Measurements from ENCODE around the gene PROC. TPM values are rescaled to one million over a fixed set of nuclear protein-coding genes. Genes with fewer than 3 reads are reported as not detected.
"Not testable (repeated sequence)": the region's sequence is repeated elsewhere in the genome, so short reads cannot be mapped to it uniquely, and the experiment has no call there.

PROC gene
- total and polyA plus RNA-seq, 12 donors, result 0.10 to 0.16 TPM; not detected in 10

DNA sequence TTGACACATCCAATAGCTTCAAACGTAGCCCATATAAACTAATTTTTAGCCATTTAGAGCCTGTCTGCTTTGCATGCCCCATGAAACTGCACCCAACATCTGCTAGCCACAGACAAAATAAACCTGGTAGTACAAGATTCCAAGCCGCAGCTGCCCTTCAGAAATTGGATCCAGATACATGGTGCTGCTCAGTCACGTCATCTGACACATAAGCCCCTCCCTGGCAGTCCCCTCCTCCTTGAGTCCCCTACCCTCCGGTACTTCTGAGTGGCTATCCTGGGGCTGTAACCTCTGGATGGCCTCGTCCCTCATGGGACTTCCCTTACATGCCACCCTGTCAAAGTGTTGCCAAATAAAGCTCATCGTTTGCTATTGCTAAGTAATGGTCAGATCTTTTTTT, 33.8 kb downstream of the PROC start:
- Histone ChIP-seq H3K4me3 (no peak overlapping the region), H3K27ac (no peak overlapping the region), H3K36me3 (replicated peaks in 1 of 2) (no peaks in the 10 kb centered on the region), H3K9me3 (replicated peaks in 1 of 3) (no peaks in the 10 kb centered on the region), H3K4me1 (replicated peaks in 1 of 2) (no peaks in the 10 kb centered on the region), H3K27me3 (no peaks in the 10 kb centered on the region)
- intact Hi-C loops (cut with DNase I), result no loop called here
- no peak for DNase-seq
- WGBS, 4 donors, result 92 to 97% (median 93%) methylated on average over 6 of the region's 6 CpGs
- no peak for TF ChIP-seq POLR2A (IDR thresholded peaks at IDR 0.05)
- TF ChIP-seq, protein P1, sequence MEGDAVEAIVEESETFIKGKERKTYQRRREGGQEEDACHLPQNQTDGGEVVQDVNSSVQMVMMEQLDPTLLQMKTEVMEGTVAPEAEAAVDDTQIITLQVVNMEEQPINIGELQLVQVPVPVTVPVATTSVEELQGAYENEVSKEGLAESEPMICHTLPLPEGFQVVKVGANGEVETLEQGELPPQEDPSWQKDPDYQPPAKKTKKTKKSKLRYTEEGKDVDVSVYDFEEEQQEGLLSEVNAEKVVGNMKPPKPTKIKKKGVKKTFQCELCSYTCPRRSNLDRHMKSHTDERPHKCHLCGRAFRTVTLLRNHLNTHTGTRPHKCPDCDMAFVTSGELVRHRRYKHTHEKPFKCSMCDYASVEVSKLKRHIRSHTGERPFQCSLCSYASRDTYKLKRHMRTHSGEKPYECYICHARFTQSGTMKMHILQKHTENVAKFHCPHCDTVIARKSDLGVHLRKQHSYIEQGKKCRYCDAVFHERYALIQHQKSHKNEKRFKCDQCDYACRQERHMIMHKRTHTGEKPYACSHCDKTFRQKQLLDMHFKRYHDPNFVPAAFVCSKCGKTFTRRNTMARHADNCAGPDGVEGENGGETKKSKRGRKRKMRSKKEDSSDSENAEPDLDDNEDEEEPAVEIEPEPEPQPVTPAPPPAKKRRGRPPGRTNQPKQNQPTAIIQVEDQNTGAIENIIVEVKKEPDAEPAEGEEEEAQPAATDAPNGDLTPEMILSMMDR (IDR thresholded peaks at IDR 0.05), result no peak

DNA sequence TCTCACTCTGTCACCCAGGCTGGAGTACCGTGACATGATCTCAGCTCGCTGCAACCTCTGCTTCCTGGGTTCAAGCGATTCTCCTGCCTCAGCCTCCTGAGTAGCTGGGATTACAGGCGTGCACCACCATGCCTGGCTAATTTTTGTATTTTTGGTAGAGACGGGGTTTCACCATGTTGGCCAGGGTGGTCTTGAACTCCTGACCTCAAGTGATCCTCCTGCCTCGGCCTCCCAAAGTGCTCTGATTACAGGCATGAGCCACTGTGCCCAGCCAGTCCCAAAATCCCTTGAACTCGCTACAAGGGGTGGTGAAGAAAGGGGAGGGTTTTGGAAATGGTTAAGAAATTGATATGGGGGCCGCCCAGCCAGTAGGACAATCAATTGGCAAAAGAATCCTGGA, 34.2 kb downstream of the PROC start:
- H3K4me1 ChIP-seq (replicated peaks in 1 of 2); intact Hi-C loops (cut with DNase I); DNase-seq; H3K9me3 ChIP-seq (replicated peaks in 1 of 3); H3K4me3 ChIP-seq; H3K27ac ChIP-seq; H3K27me3 ChIP-seq; H3K36me3 ChIP-seq (replicated peaks in 1 of 2): not testable (repeated sequence)
- WGBS, 4 donors, result 96 to 97% (median 96%) methylated on average over 8 of the region's 8 CpGs

DNA sequence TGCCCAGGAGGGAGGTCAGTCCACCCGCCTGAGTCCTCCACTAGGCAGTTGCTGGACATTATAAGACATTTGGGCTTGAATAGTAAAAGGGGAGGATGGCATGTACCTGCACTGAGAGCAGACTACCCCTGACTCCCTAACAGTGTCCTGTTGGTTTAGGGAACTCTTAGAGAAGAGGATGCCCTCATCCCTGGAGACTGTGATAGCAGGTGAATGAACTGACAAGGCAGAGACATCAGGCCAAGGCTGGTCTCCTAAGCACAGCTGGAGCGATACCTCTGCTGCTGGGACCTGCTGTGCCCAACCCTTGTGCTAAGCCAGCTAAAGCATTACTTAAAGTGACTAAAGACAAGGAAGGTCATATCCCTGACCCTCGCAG, 34.8 kb downstream of the PROC start:
- Histone ChIP-seq H3K9me3 (replicated peaks in 1 of 3) (no peaks in the 10 kb centered on the region), H3K4me3 (no peak overlapping the region), H3K4me1 (replicated peaks in 1 of 2) (no peaks in the 10 kb centered on the region), H3K27ac (no peak overlapping the region), H3K27me3 (no peaks in the 10 kb centered on the region), H3K36me3 (replicated peaks in 1 of 2) (no peaks in the 10 kb centered on the region)
- no peak for DNase-seq
- WGBS, 4 donors, result 87 to 99% (median 96%) methylated on average over 3 of the region's 3 CpGs
- TF ChIP-seq POLR2A (IDR thresholded peaks at IDR 0.05), result no peak
- TF ChIP-seq, protein P1 (IDR thresholded peaks at IDR 0.05), result no peak
- intact Hi-C loops (cut with DNase I), result no loop called here

DNA sequence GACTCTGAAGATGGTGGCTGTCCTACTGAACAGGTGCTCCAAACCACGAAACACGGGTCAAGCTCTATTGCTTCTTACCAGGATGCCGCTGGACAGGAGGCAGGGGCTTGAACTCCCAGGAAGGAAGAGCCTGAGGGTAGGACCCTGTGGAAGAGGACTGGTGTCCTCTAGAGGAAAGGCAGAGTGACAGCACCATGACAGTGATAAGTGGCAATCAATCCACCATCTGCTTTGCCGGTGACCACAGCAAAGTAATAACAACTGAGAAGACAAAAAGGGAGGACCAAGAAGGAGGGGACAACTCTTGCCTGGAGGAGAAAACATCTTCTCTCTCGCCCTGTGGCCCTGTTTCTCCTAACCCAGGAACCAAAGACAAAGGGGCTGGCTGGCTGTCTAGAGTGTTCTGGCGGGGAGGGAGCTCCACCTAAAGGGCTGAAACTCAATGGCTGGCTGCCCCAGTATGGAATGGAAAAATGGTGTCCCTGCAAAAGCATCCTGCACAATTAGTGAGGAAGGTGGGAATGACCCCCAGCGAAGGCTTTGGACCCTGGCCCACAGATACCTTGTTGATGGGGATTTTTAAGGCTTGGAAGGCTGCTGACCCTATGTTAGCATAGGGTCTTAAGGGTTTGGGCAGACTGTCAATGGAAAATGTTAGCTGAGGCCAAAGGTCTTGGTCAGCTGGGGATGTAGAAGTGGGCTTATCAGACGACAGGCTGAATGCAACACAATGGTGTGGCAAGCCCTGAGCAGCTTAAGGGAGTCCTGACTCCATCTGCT, 35.4 kb downstream of the PROC start:
- 89 to 91% (median 90%) methylated on average over 7 to 8 of the region's 8 CpGs for WGBS, 4 donors
- H3K4me1 ChIP-seq (replicated peaks in 1 of 2), result no peaks in the 10 kb centered on the region
- TF ChIP-seq, protein P1 (IDR thresholded peaks at IDR 0.05), result no peak
- TF ChIP-seq POLR2A (IDR thresholded peaks at IDR 0.05), result no peak

More for the DNA sequence above, 35.4 kb downstream of the PROC start:
- Histone ChIP-seq H3K27me3 (no peaks in the 10 kb centered on the region), H3K27ac (no peak overlapping the region), H3K36me3 (replicated peaks in 1 of 2) (no peaks in the 10 kb centered on the region), H3K4me3 (no peak overlapping the region), H3K9me3 (replicated peaks in 1 of 3) (no peaks in the 10 kb centered on the region)
- intact Hi-C loops (cut with DNase I), result no loop called here
- DNase-seq, result no peak

All from adrenal gland (tissue), 12 donors.